Measurements from ENCODE around the gene RBPJ. TPM values are rescaled to one million over a fixed set of nuclear protein-coding genes. Genes with fewer than 3 reads are reported as not detected.

The RBPJ gene
- total and polyA plus RNA-seq, 12 donors: 10.1 to 59.1 (median 38.1) TPM

DNA sequence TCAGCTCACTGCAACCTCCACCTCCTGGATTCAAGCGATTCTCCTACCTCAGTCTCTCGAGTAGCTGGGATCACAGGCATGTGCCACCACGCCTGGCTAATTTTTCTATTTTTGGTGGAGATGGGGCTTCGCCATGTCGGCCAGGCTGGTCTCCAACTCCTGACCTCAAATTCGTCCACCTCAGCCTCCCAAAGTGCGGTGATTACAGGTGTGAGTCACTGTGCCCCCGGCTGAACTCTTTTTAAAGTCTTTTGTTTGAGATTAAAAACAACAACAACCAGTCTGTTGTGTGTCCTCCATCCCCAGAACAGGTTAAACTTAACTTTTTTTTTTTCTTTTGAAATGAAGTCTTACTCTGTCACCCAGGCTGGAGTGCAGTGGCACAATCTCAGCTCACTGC is 36.3 kb upstream of the RBPJ start:
- Histone ChIP-seq H3K36me3 (no peaks in the 10 kb centered on the region), H3K9me3 (no peaks in the 10 kb centered on the region), H3K27me3 (peaks cover 0 to 5% (median 0%) of the 10 kb centered on the region in 7 donors), H3K4me3 (no peak overlapping the region), H3K27ac (no peak overlapping the region), H3K4me1 (peaks cover 0 to 18% (median 0%) of the 10 kb centered on the region in 9 donors)
- WGBS, 2 donors: 85 to 86% methylated on average over 8 of the region's 8 CpGs
- ATAC-seq (no peak), DNase-seq (no peak)
- TF ChIP-seq, protein P1, sequence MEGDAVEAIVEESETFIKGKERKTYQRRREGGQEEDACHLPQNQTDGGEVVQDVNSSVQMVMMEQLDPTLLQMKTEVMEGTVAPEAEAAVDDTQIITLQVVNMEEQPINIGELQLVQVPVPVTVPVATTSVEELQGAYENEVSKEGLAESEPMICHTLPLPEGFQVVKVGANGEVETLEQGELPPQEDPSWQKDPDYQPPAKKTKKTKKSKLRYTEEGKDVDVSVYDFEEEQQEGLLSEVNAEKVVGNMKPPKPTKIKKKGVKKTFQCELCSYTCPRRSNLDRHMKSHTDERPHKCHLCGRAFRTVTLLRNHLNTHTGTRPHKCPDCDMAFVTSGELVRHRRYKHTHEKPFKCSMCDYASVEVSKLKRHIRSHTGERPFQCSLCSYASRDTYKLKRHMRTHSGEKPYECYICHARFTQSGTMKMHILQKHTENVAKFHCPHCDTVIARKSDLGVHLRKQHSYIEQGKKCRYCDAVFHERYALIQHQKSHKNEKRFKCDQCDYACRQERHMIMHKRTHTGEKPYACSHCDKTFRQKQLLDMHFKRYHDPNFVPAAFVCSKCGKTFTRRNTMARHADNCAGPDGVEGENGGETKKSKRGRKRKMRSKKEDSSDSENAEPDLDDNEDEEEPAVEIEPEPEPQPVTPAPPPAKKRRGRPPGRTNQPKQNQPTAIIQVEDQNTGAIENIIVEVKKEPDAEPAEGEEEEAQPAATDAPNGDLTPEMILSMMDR (IDR thresholded peaks at IDR 0.05): no peak
- intact Hi-C loops (cut with DNase I): no loop called here

DNA sequence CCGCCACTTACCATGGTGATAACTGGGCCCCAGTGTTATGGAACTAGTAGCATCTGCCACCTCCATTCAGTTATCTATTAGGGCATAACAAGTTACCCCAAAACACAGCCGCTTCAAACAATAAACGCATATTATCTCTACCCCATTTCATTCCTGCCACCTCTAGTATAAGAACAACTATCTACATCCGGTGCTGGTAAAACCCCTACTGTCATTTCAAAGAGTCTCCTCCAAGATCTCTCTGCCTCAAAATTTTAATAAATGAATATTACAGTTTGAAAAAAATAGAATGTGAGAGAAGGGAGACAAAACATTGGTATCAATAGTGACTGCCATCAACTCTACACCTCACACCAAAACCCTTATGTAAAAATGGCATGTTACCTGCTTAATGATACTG is 35.5 kb upstream of the RBPJ start:
- H3K27ac ChIP-seq: no peak overlapping the region
- TF ChIP-seq, protein P1 (IDR thresholded peaks at IDR 0.05): no peak
- peaks cover 0 to 5% (median 0%) of the 10 kb centered on the region in 7 donors for H3K27me3 ChIP-seq
- DNase-seq (no peak), ATAC-seq (no peak)
- H3K4me3 ChIP-seq: no peak overlapping the region
- H3K9me3 ChIP-seq: no peaks in the 10 kb centered on the region
- intact Hi-C loops (cut with DNase I): no loop called here
- H3K4me1 ChIP-seq: peaks cover 0 to 20% (median 0%) of the 10 kb centered on the region in 9 donors
- no peaks in the 10 kb centered on the region for H3K36me3 ChIP-seq
- WGBS, 2 donors: 93 to 98% methylated on average over 4 of the region's 4 CpGs

DNA sequence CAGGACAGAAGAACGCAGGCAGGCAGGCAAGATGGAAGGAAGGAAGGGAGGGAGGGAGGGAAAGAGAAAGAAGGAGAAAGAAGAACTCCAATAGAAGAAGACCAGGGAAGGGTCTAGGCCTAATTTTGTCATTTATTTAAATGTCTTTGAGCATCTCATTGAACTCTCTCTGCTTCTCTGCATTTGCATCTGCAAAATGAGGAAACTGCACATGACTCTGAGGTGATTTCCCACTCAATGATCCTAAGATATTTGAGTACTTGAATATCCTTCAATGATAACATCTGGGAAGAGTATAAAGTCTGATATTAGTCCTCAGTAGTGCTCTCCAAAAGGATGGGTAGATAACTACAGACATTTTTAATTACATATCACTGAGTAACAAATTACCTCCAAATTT is 33.1 kb upstream of the RBPJ start:
- no peak for ATAC-seq
- no peak for DNase-seq

DNA sequence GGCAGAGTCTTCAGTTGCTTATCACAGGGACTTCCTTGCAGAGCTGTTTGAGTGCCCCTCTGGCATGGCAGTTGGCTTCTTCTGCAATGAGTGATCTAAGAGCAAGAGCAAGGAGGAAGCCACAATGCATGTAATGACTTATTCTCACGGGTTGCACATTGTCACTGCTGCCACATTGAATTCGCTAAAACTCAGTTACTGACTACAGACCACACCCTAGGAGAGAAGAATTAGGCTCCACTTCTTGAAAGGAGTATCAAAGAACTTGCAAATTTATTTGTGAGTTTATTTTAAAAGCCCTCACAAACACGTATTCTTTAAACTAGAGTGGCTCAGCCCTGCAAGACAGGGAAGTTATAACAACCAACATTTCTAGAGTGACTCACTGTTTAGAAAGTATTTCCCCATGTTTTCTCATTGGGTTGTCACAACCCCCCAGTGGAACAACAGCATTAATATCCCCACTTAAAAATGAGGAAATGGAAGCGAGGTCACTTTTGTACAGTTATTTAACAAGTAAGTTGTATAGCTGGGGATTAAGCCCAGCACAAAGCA is 32.4 kb upstream of the RBPJ start:
- no peaks in the 10 kb centered on the region for H3K36me3 ChIP-seq
- H3K4me3 ChIP-seq: no peak overlapping the region
- ATAC-seq (peak in 7 of 8 donors; percentile 42 to 66 (median 53)), DNase-seq (no peak)
- peaks cover 0 to 20% (median 0%) of the 10 kb centered on the region in 9 donors for H3K4me1 ChIP-seq
- TF ChIP-seq, protein P1 (IDR thresholded peaks at IDR 0.05): no peak
- H3K27ac ChIP-seq: peak overlapping the region in 4 of 10 donors; percentile 6 to 83 (median 28)
- H3K27me3 ChIP-seq: peaks cover 0 to 5% (median 0%) of the 10 kb centered on the region in 7 donors
- WGBS, 2 donors: 86% methylated on average over 4 of the region's 4 CpGs
- intact Hi-C loops (cut with DNase I): no loop called here
- H3K9me3 ChIP-seq: no peaks in the 10 kb centered on the region

More for the DNA sequence above, 33.1 kb upstream of the RBPJ start:
- 79 to 85% methylated on average over 1 of the region's 1 CpG for WGBS, 2 donors
- intact Hi-C loops (cut with DNase I): no loop called here
- Histone ChIP-seq H3K4me1 (peaks cover 0 to 20% (median 0%) of the 10 kb centered on the region in 9 donors), H3K4me3 (no peak overlapping the region), H3K27me3 (peaks cover 0 to 5% (median 0%) of the 10 kb centered on the region in 7 donors), H3K27ac (peak overlapping the region in 4 of 10 donors; percentile 6 to 83 (median 28)), H3K36me3 (no peaks in the 10 kb centered on the region), H3K9me3 (no peaks in the 10 kb centered on the region)
- TF ChIP-seq, protein P1 (IDR thresholded peaks at IDR 0.05): no peak
